Lung microvascular endothelial cell (primary cell): Measurements from ENCODE around the gene NARF. TPM values are rescaled to one million over a fixed set of nuclear protein-coding genes. Genes with fewer than 3 reads are reported as not detected.
A peak's percentile ranks its signal among the peaks of the same experiment; 100 is the strongest.
"Not testable (repeated sequence)": the region's sequence is repeated elsewhere in the genome, so short reads cannot be mapped to it uniquely, and the experiment has no call there.

Source experiments
- DNase-seq, 2 donors: peaks; one replicate each; pipeline versions ENCODE4 v3.0.0 to v3.0.0-alpha.2; 2010; ENCODE audit warnings: low read depth in 2 of 2
- total RNA-seq: library from RNA; depleted of rRNA; stranded (reverse); fragments of >200 nt; gene quantifications from 2 replicates; pipeline ENCODE4 v1.2.1, GENCODE V29; 2014

The NARF gene
- total RNA-seq, 1 donor from 2014 or later = 96.2 TPM

- DNase-seq = no peak
Measured at GRCh38 chr17:82446124-82446523, 12.4 kb upstream of the NARF start.

DNA sequence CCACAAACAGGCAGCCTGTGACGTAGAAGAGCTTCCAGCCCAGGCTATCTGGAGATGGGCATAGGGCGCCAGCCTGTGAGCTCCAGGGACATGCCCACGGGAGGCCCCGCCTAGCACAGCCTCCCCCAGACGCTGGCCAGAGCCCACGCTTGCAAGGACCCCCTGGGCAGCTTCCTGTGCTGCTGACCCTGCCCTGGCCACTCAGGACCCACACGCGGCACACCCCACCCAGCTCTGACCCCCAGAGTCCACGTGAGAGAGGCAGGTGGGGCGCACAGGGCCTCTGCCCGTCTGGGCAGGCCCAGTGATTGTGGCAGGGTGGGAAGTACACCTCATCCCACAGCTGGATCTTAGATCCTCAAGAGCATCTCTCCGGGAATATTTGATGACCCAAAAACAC, 11.9 kb upstream of the NARF start:
- DNase-seq = no peak

- DNase-seq = no peak
Measured at GRCh38 chr17:82447876-82448275, 10.7 kb upstream of the NARF start.

GRCh38 chr17:82449131-82449882, 9.2 kb upstream of the NARF start:
- no peak for DNase-seq

GRCh38 chr17:82449883-82450356, 8.6 kb upstream of the NARF start:
- DNase-seq = no peak

DNA sequence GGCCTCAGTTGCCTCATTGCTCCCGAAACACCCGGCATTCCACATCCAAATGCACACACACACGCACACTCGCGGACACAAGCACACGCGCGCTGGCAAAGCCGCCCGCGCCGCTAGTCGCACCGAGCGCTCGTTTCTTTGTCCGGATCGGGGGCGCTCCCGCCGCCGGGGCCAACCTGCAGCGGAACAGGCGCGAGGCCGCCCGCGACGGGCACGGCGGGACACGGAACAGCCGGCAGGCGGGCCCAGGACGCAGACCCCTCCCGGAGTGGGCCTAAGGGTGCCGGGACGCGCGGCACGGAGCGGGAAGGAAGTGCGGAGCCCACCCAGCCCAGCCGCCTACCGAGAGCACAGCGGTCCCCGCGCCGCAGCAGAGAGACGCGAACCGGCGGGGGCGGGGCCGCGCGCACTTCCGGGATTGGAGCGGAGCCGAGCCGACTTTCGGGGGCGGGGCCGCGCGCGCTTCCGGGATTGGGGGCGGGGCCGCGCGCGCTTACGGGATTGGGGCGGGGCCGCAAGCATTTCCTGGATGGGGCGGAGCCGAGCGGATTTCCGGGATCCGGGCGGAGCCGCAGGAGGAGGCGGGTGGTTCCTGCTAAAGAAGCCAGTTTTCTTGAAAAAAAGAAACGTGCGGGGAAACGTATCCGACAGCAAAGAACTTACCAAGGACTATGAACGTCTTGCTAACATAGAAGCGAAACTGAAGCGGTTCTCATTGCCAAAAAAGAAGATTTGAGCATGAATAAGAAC, 8.0 kb upstream of the NARF start, which contains the start of gene CYBC1:
Gene CYBC1 (minus strand): TSS at position 396 of the 750 bp plus-strand sequence. CDS start 1,498 bp downstream, outside the sequence.
- peak; percentile 93 to 94 for DNase-seq

DNA sequence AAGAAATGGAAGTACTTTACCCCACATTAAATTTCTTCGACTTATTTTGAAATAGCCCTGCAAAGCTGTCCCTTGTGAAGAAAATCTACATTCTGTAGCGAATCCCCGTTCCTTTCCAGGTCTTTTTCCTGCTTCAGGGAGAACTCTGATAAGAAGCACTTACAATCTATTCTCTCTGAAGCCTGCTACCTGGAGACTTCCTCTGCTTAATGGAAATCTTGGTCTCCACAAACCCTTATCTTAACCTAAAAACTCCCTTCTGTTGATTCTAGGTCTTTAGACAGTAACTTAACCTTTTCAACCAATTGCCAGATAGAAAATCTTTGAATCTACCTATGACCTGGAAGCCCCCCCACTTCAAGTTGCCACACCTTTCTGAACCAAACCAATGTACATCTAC, 6.4 kb upstream of the NARF start:
- no peak for DNase-seq

DNA sequence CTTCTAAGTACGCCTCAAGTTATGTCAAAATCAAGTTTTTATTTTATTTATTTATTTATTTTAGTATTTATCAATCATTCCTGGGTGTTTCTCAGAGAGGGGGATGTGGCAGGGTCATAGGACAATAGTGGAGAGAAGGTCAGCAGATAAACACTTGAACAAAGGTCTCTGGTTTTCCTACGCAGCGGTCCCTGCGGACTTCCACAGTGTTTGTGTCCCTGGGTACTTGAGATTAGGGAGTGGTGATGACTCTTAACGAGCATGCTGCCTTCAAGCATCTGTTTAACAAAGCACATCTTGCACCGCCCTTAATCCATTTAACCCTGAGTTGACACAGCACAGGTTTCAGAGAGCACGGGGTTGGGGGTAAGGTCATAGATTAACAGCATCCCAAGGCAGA, 5.4 kb upstream of the NARF start:
- not testable (repeated sequence) for DNase-seq

DNA sequence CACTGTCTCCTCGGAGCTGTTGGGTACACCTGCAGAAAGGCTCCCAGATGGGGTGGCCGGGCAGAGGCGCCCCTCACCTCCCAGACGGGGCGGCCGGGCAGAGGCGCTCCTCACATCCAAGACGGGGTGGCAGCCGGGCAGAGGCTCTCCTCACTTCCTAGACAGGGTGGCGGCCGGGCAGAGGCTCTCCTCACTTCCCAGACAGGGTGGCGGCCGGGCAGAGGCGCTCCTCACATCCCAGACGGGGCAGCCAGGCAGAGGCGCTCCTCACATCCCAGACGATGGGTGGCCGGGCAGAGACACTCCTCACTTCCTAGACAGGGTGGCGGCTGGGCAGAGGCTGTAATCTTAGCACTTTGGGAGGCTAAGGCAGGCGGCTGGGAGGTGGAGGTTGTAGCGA, 4.8 kb upstream of the NARF start:
- not testable (repeated sequence) for DNase-seq

DNA sequence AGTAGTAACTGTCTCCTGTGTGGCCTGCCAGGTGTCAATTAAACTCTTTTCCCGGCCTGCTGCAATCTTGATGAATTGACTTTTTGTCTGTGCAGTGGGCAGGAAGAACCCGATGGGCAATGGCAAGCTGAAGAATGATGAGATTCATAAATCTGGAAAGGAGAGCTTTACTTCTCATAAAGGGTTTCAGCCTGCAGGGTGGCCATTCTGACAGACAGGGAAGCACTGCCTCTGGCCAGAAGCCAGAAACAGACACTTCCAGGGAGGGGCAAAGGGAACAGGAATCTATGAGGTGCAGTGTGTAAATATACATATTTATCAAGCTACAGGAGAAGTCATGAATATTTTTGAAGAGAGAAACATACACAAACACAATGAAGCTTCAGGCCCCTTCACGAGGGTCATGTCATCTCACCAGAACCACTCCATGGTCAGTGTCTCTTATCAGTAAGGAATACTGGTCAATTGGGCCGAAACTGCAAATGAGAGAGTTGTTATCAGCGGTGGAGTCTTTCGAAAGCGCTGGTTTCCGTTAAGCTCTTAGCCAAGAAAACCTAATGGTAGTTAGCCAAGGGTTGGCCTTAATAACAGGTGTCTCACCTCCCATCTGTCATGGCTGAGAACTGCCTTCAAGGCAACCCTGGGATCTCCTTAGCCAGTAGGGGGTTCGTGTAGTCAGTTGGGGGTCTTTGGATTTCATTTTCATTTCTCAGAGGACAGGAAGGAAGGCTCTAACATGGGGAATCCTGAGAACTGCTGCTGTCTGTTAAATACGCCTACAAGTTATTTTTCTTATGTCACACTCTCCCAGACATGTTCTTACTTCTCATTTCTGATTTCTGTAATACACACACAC, 1.2 kb upstream of the NARF start:
- no peak for DNase-seq

DNA sequence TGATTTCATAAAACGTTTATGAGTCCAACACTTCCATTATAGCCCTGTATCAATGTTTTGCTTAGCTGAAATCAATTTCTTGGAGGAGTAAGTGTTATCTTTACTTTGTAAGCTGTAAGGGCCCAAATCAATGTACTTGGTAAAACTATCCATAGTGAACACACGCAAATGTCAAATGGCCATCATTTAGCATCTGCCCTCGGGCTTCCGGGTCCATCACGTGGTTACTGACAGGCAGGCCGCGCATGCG, 687 bp upstream of the NARF start:
- no peak for DNase-seq

- DNase-seq = peak; percentile 87 to 97
Measured at GRCh38 chr17:82458885-82459424, 414 bp downstream of the NARF start.

DNA sequence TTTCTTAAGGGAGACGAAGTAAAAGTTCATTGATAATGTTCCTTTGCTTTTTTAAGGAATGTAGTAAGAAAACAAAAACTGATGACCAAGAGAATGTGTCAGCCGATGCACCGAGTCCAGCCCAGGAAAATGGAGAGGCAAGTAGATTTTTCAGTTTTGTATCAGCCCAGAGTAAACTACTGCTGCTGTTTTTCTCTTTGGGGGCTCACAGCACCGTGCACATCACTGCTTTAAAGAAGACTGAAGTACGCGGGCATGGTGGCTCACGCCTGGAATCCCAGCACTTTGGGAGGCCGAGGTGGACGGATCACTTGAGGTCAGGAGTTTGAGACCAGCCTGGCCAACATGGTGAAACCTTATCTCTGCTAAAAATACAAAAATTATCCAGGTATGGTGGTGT, 1.4 kb downstream of the NARF start:
- not testable (repeated sequence) for DNase-seq

- no peak for DNase-seq
Measured at GRCh38 chr17:82461827-82462524, 3.4 kb downstream of the NARF start.

- no peak for DNase-seq
Measured at GRCh38 chr17:82463391-82463790, 4.8 kb downstream of the NARF start.

DNA sequence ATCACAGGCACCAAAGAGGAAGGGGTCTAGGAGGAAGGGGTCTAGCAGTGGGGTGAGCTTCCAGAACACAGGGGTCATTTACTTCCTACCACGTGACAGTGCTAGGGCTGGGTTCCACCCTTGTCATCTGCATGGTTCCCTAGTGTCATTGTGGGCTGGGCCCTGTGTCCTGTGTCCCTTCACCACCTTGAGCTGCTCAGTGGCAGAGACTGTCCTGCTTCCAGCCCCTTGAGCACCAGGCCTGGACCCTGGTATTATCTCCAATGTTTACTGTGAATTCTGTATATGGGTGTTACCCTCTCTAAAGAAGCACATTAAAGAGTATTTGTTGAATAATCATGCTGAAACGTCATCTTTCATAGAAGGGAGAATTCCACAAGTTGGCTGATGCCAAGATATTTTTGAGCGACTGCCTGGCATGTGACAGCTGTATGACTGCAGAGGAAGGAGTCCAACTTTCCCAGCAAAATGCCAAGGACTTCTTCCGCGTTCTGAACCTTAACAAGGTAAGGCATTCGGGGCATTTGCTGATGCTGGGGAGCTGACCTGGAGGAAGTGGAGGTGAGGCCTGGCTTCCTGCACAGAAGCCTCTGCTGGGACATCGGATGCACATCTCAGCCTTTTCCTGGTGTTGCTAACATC, 5.5 kb downstream of the NARF start:
- DNase-seq = peak; percentile 39 to 71

GRCh38 chr17:82464567-82464929, 6.0 kb downstream of the NARF start:
- DNase-seq = no peak

GRCh38 chr17:82465023-82465603, 6.6 kb downstream of the NARF start:
- no peak for DNase-seq

DNA sequence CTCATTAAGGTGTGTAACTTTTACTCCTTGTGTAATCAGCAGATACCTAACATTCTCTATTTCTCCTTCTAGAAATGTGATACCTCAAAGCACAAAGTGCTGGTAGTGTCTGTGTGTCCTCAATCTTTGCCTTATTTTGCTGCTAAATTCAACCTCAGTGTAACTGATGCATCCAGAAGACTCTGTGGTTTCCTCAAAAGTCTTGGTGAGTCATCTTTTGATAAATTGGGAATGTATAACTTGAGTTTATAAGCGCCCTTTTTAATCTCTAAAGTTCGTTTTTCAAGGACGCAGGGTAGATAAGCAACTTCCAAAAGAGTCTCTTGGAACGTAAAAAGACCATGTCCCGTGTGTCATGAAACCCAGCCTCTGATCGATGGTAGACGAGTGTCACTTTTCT, 10.2 kb downstream of the NARF start:
- no peak for DNase-seq

- DNase-seq = no peak
Measured at GRCh38 chr17:82470065-82470464, 11.5 kb downstream of the NARF start.
